GM18870 (cell line): ENCODE results near the gene ACAP3.
A peak's percentile ranks its signal among the peaks of the same experiment; 100 is the strongest.
"Not testable (repeated sequence)": the region's sequence is repeated elsewhere in the genome, so short reads cannot be mapped to it uniquely, and the experiment has no call there.

Experiments
- ATAC-seq: cut with Tn5 transposase; IDR thresholded peaks from one replicate; pipeline ENCODE4 v1.9.1; 2021; ENCODE audit warnings: moderate library complexity; ENCODE audit not compliant: unreplicated experiment

The ACAP3 gene

DNA sequence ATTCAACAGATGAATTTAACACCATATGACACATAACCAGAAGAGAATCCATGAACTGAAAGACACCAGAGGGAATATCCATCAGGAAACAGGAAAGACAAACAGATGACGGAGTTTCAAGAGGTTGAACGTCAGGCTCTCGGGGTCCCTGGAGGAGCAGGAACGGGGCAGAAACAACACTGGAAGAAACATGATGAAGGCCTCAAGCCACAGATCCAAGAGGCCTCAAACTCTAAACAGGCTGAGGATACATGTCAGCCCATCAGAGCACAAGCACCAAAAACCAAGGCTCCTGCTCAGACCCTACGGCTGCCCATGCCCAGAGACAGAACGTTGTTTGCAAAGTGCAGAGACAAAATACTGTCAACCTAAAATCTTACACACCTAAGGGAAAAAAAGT, 9.7 kb upstream of the ACAP3 start:
- ATAC-seq, result no peak

DNA sequence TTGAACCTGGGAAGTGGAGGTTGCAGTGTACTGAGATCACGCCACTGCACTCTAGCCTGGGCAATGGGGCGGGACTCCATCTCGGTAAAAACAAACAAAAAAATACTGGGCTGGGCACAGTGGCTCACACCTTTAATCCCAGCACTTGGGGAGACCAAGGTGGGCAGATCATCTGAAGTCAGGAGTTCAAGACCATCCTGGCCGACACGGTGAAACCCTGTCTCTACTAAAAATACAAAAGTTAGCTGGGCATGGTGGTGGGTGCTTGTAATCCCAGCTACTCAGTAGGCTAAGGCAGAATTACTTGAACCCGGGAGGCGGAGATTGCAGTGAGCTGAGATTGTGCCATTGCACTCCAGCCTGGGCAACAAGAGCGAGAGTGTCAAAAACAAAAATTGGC, 8.5 kb upstream of the ACAP3 start:
- ATAC-seq, result not testable (repeated sequence)

DNA sequence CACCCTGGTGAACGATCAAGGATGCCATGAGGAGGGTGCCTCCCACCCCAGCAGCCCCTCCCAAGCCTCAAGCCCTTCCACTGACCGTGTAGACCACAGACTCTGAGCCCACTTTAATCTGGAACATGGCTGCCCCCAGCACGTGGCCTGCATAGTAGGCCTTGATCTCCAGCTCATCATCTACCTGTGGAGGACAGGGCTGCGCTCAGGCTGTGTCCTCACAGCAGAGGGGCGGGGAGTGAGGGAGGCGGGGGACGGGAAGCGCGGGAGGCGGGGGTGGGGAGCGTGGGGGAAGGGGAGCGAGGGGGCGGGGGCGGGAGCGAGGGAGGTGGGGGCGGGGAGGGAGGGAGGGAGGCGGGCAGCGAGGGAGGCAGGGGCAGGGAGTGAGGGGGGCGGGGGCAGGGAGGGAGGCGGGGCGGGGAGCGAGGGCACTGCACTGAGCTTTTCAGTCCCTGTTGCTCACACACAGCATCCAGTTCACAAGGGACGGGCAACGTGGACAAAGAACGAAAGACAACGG, 7.8 kb upstream of the ACAP3 start:
- no peak for ATAC-seq

DNA sequence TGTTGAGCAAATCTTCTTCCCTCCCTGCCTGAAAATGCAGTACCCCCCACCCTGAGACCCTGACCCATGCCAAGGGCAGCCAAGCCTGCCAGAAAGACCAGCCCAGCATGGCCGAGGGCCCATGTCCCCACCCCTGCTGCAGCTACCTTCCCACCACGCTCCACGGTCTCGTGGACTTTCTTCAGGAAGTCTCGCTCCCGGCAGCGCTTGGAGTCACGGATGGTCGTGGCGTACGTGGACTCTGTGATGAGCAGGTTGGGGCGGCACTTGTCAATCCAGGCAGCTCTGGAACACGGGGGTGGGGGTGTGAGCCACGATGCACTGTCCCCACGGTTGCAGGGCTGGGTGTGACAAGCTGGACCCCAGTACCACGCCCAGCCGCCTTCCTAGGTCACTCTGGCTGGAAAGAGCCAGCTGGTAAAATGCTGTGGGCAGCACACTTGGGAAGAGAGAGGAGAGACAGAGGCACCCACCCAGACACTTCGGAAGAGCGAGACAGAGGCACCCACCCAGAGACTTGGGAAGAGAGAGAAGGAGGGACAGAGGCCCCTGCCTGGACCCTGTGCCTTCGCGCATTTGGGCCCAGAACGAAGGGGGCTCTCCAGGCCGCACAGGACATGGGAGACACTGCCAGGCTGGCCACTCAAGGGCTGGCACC, 7.1 kb upstream of the ACAP3 start:
- no peak for ATAC-seq

DNA sequence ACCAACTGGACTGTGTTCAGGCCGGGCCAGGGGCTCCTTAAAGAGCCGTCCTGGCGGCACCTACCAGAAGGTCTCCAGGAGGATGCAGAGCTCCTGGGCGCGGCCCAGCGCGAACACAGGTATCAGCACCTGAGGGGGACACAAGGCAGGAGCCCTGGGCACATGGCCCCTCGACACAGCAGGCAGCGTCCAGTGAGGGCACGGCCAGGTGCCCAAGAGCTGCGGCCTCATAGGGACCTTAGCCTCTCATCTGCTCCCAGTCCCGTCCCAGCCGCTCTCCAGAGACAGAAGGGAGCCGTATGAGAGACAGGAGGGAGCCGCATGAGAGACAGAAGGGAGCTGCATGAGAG, 6.5 kb upstream of the ACAP3 start:
- ATAC-seq, result no peak

DNA sequence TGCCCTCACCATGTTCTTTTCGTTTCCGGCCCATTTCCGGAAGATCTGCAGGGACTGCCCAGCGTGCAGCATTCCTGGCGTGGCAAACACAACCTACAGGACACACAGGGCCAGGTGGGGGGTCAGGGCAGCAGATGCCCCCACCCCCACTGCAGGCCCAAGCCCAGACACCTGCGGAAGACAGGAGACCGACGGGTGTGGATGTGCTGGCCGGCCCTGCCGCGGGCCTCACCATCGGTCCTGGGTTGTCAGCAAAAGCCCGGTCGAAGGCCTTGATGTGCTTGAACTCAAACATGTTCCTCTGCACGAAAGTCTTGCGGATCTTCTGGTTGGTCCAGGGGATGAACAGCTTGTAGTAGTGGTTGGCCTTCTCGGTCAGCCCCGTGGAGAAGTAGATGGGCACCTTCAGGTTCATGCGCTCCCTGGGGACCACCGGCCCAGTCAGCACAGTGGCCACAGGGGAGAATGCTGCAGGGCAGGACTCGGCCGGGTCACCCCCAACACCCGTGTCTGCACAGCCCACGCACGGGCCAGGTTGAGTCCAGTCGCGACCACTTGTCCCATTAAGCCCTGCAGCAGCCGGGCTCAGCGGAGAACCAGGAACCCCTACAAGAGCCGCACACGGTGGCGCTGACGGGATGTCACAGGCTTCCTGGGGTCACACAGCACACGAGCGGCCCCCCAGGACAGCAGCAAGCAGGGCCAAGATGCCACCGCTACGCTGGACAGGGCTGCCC, 5.9 kb upstream of the ACAP3 start:
- no peak for ATAC-seq

DNA sequence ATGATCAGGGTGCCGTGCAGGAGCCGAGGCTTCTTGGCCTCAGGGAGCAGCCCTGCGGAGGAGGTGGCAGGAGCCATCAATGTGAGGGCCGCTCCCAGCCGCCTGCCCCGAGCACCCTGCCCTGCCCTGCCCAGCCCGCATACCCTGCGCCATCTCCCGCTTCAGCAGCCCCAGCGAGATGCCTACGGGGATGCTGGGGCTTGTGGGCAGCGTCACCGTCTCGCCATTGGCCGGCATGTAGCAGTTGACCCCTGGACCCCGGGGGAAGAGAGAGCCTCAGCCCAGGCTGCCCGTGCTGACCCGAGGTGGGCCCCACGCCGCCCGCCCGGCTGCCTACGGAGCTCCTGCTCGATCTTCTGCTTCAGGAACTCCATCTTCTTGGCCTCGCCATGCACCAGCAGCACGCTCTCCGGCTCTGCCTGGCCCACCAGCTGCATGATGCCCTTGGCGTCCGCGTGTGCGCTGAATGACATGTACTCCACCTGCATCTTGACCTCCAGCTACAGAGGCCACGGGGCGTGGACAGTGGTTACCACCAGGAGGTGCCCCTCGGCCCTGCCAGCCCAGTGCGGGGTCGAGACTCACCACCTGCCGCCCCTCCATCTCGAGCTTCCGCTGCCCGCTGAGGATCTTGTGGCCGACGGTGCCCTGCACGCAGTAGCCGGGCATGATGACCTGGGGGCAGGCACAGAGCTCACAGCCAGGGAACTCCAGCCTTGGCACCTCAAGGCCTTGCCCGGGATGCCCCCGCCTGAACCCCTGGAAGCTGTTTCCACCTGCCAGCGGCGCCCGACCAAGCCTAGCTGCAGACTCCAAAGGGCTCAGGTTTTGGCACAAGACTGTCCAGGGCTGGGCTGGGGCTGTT, 5.0 kb upstream of the ACAP3 start:
- no peak for ATAC-seq

DNA sequence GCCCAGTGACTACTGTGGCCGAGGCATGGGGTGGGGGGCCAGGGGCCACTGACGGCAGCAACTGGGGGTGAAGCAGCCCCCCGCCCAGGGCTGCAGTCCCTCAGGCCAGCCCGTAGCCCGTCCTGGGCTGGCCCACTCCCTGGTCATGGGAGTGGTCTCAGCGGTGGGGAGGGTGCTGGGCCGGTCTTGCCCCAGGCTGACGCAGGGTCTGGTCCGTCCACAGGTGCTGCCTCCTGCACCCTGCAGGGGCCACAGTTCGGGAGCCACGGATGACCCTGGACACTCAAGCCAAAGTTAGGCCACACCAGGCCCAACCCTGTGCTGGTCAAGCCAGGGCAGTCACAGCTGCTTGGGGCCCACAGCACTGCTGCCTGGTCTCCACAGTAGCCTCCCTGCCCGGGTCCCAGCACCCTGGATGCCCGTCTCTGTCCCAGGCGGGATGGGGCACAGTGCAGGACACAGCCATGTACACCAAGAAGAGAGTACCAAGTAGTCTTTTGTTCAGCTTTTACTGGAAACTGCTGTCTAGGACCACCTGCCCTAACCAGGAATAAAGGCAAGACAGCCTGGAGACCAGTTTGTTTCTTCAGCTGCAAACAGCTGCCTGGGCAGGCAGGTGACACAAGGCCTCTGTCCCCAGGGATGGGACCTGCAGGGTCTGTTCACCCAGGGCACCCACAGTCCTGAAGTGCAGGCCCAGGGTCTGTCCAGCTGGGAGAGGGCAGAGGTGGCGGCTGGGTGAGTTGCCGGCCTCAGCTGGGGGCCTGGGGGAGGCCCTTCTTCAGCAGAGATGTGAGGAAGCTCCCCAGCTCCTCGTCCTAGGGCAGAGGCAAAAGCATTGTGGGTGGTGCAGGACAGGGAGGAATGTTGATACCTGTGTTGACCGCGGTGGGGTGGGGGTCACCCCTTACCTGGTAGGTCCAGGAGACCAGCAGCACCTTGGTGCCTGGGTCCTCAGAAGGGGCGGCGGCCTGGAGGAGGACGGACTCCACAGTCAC, 3.7 kb upstream of the ACAP3 start:
- ATAC-seq, result no peak

DNA sequence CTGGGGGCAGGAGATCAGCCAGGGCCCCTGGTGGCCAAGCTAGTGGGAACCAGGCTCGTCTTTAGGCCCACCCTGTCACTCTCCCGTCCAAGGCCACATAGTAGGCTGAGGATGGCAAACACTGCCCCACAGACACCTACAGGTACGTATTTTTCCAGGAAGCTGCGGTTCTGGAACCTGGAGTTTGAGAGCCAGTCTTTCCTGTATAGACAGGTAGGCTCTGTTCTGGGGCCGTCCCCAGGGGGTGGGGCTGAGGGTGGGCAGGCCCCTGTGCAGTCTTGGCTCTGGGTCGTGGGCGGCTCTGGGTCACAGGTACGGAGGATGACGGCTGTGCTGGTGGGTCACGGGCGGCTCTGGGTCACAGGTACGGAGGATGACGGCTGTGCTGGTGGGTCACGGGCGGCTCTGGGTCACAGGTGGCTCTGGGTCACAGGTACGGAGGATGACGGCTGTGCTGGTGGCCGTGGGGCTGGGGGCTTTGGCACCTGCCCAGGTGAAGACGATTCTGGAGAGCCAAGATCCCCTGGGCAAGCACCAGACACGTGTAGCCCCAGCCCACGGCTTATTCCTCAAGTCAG, 2.8 kb upstream of the ACAP3 start:
- no peak for ATAC-seq

DNA sequence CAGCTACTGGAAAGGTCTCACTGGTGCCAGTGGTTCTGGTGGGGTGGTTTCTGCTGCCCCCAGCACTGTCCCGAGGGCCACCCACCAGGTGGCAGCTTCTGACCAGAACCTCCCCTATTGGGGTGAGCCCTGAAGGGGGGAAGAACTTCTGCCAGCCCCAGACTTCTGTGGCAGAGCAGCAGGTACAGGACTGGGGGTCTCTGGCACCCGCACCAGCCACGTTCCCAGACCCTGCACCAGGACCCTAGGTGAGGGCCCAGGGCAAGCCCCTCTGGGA, 2.3 kb upstream of the ACAP3 start:
- no peak for ATAC-seq

DNA sequence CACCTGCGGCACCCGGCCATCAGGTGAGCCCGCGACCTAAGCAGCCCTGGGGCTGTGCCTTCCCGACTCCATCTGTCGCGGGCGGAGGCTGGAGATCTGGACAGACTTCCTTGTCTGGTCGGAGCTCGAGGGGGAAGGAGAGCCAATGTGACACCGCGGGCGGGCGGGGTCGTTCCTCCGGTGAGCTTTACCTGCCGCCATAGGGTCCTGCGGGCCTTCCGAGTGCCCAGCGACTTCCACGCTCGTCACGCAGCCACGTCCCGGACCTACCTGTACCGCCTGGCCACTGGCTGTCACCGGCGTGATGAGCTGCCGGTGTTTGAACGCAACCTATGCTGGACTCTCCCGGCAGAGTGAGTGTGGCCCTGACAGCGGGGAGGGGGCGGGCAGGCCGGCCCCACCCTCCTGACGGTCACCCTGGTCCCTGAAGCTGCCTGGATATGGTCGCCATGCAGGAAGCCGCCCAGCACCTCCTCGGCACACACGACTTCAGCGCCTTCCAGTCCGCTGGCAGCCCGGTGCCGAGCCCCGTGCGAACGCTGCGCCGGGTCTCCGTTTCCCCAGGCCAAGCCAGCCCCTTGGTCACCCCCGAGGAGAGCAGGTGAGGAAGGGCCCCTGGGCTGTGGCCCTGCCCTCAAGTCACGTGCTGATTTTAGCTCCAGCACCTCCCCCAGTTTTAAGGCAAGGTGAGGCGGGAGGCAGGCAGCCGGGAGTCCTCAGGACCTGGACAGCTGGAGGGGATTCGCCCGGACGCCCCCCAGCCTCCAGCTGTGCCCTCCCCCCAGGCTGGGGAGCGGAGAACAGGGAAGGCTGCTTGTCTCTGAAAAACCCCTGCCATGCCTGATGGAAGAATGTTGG, 1.8 kb upstream of the ACAP3 start:
- ATAC-seq, result no peak

DNA sequence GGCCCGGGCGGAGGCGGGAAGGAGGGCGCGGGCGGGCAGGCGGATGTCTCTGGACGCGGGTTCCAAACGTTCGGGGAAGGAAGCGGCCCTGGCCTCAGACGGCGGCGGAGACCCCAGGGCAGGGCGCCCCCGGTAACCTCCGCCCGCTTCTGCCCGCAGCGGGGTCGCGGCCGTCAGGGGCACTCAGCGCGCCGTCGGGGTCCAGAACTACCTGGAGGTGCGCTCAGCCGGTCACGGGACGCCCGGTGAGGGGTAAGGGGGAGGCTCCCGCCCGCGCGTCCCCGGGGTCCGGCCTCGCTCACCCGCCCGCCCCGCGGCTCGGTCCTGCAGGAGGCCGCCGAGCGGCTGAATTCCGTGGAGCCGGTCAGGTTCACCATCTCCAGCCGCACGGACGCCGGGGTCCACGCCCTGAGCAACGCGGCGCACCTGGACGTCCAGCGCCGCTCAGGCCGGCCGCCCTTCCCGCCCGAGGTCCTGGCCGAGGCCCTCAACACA, 1.1 kb upstream of the ACAP3 start:
- ATAC-seq, result peak; percentile 7

DNA sequence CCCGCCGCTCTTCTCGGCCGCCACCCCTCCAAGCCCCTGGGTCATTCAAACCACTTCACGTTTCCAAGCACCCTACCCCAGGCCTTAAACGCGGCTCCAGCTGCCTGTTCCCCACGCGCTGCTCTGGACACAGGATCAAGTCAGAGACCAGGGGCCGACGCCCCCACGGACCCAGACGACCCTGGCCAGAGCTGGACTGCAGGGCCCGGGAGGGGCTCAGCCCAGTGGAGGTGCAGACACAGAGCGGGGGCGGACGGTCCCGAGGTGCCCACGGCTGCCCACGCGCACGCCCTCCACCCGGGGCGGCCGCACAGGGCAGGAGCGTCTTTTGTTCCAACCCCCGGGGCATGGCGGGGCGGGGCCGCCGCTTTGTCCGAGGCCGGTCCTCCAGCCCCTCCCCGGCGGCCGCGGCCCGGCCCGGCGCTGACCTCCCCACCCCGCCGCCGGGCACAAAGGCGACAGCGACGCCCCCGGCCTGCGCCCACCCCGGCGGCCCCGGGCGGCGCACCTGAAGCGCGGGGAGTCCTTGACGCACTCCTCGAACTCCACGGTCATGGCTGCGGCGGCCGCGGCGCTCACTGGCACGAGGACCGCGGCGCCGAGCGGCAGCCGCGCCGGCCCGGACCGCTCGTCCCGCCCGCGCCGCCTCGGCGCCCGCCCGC, 338 bp downstream of the ACAP3 start:
- no peak for ATAC-seq

DNA sequence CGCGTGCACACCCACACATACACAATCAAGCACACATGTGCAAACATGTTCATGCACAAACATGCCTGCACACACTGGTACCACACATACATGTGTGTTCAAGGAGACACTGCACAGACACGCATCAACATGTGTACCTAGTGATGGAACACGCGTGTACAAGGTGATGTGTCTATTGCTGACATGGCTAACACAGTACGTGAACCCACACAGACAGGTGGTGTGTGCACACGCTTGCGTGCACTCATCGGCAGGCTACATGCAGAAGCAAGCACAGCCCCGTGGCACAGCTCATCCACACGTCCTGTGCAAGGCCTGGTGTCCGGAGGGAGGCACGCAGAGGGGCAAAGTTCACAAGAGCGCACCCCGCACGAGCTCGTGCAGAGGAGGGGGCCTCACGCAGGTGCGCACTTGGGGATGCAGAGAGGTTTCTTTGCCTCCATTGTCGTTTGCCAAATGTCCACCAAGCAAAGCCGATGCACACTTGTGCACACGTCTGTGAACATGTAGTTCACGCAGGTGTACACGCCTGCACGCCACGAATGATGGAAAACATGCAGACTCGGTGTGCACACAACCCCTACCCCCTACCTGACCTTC, 969 bp downstream of the ACAP3 start:
- no peak for ATAC-seq

DNA sequence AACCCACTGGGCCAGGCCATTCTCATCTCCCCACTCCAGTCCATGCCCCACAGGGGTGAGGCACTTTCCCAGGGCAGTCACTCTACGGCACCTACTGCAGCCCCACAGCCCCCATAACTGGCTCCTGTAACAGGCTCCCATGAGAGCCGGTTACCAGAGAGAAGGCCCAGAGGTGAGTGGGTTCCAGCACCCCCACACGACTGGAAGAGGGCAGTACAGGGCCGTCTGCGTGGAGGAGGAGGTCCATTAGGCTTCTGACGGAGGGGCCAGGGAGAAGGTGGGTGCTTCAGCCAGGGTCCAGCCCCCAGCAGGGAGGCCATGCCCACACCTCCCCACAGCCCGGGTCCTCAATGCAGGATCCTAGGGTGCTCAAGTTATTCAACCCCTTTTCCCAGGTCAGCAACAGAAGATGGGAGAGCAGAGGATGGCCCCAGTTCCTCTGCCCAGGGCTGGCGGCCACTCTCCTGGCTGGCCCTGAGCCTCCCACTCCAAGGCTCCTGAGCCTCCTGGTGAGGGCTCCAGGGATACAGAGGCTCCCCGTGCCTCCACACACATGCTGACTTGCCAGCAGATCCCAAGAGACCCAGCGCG, 1.6 kb downstream of the ACAP3 start:
- no peak for ATAC-seq

DNA sequence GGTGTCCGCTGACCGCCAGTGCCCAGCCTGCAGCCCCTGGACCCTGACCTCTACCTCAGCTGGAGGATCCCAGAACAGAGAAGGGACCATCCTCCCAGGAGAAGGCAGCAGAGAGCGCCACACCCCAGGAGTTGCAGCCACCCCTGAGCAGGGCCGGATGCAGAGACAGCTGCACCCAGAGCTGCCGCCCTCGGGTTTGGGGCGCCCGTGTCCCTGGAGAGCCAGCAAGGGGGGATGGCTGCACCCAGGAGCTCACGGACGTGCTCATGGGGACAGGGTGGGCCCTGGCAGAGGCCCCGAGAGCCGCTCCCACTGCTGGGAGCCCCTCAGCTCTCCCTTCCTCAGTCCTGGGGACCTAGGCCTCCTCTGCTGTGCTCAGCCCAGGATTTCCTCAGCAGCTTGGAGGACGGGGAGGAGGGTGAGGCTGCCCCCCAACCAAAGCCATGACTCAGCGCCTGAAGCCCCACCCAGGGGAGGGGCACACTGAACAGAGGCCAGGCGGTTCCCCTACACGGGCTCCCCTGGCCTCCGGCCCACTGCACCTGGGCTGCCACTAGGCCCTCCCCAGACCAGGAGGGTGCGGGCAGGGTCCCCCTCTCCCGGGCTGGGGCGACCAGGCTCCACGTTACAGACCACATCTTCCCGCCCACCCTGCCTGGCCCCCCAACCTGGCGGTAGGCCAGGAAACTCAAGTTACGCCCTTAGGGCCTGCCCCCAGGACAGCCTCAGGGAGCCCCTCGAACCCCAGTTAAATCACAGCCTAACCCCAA, 2.2 kb downstream of the ACAP3 start:
- ATAC-seq, result no peak
